Measurements from ENCODE around the gene ARMC8. TPM values are rescaled to one million over a fixed set of nuclear protein-coding genes. Genes with fewer than 3 reads are reported as not detected.

The ARMC8 gene
- total and polyA plus RNA-seq, 7 donors = 25.4 to 92.1 (median 40.1) TPM

DNA sequence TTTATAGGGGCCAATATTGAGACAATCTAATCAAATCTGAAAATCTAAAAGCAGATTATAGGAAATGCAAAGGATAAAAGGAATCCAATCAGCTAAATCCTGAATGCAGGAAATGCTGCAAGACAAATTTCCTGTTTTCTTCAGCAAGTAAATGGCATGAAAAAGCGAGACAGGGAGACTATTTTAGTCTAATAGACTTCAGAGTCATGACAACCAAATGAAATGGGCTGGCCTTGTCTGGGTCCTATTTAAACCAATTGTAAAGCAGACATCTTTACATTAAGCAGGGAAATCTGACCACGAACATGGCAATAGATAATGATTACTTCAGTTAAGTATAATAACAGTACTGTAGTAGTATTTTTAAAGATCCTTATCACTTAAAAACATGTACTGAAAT lies 14.5 kb upstream of the ARMC8 start:
- ATAC-seq (no peak), DNase-seq (no peak)
- H3K9me3 ChIP-seq = no peaks in the 10 kb centered on the region
- intact Hi-C loops (cut with DNase I) = no loop called here
- peaks cover 18% of the 10 kb centered on the region for H3K4me1 ChIP-seq
- TF ChIP-seq, protein P1, sequence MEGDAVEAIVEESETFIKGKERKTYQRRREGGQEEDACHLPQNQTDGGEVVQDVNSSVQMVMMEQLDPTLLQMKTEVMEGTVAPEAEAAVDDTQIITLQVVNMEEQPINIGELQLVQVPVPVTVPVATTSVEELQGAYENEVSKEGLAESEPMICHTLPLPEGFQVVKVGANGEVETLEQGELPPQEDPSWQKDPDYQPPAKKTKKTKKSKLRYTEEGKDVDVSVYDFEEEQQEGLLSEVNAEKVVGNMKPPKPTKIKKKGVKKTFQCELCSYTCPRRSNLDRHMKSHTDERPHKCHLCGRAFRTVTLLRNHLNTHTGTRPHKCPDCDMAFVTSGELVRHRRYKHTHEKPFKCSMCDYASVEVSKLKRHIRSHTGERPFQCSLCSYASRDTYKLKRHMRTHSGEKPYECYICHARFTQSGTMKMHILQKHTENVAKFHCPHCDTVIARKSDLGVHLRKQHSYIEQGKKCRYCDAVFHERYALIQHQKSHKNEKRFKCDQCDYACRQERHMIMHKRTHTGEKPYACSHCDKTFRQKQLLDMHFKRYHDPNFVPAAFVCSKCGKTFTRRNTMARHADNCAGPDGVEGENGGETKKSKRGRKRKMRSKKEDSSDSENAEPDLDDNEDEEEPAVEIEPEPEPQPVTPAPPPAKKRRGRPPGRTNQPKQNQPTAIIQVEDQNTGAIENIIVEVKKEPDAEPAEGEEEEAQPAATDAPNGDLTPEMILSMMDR (IDR thresholded peaks at IDR 0.05) = no peak
- 82 to 83% (median 82%) methylated on average over 2 of the region's 2 CpGs for WGBS, 3 donors
- H3K27ac ChIP-seq = no peak overlapping the region
- no peak overlapping the region for H3K4me3 ChIP-seq
- H3K36me3 ChIP-seq (ENCODE audit: insufficient read depth in 1 of 2, low read depth in 1 of 2) = peaks cover 3 to 48% of the 10 kb centered on the region in 2 donors
- H3K27me3 ChIP-seq (ENCODE audit: insufficient read depth in 3 of 3, low read length in 2 of 3) = no peaks in the 10 kb centered on the region

DNA sequence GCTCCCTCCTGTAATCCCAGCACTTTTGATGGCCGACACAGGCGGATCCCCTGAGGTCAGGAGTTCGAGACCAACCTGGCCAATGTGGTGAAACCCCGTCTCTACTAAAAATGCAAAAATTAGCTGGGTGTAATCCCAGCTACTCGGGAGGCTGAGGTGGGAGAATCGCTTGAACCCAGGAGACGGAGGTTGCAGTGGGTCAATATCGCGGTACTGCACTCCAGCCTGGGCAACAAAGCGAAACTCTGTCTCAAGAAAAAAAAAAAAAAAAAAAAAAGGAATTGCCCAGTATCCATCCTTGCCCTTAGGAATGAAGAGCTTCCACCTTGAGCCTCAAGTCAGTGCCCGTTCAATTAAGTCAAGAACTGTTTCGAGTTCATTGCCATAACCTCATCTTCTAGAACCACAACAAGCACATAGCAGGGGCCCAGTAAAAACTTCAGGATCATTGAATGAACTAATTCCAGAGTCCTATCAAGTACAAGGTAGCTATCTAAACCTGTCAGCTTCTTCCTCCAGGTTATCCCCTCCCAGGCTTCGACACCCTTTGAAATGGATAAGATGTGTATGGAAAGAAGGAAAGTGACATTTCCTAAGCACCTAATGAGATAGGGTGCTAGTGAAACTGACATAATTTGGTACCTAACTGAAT lies 13.2 kb upstream of the ARMC8 start:
- DNase-seq (no peak), ATAC-seq (no peak)
- H3K4me1 ChIP-seq = peaks cover 18% of the 10 kb centered on the region
- peak overlapping the region; percentile 86 for H3K4me3 ChIP-seq
- H3K27me3 ChIP-seq (ENCODE audit: insufficient read depth in 3 of 3, low read length in 2 of 3) = no peaks in the 10 kb centered on the region
- no peaks in the 10 kb centered on the region for H3K9me3 ChIP-seq
- H3K27ac ChIP-seq = peak overlapping the region; percentile 83
- intact Hi-C loops (cut with DNase I) = no loop called here
- peaks cover 3 to 35% of the 10 kb centered on the region in 2 donors for H3K36me3 ChIP-seq (ENCODE audit: insufficient read depth in 1 of 2, low read depth in 1 of 2)
- 60 to 64% (median 64%) methylated on average over 13 of the region's 13 CpGs for WGBS, 3 donors
- TF ChIP-seq, protein P1 (IDR thresholded peaks at IDR 0.05) = no peak

DNA sequence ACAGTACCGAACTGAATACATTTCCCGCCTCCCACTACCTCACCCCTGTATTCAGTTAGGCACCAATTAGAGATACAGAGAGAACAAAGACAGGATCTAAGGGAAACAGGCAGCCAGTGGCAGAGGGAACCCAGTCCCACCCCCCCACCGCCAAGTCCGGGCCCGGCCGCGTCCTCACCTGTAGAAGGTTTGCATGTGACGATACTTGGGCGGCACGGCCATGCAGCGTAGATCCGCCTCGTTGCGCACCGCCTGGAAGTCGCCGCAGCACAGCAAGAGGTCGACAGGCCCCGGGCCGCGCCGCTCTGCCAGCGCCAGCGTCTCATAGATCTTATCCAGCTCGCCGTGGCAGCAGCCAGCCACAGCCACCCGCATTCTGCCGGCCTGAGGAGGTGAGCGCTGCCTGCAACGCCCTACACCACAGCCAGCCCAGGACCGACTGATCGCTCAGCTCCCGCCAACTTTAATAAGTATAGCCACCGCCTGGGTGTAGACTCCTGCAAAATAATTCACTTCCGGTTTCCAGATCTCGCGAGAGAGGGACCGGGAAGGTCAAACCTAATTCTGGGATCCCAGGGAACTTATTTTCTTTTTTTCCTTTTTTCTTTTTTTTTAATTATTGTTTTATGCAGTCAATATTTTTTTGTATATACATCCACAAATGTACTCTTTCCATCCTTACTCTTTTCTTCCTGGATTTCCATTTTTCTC lies 12.5 kb upstream of the ARMC8 start, which contains the start of gene DBR1:
Gene DBR1, minus strand, starts transcription at position 501 of the 711 bp plus-strand sequence. Its CDS starts 126 bp downstream, at position 375.
- Histone ChIP-seq H3K27me3 (ENCODE audit: insufficient read depth in 3 of 3, low read length in 2 of 3) (no peaks in the 10 kb centered on the region), H3K36me3 (ENCODE audit: insufficient read depth in 1 of 2, low read depth in 1 of 2) (peaks cover 3 to 29% of the 10 kb centered on the region in 2 donors), H3K4me1 (peaks cover 18% of the 10 kb centered on the region), H3K9me3 (no peaks in the 10 kb centered on the region), H3K27ac (peak within 1 kb of the TSS; percentile 83), H3K4me3 (peak within 1 kb of the TSS; percentile 86)
- TF ChIP-seq, protein P1 (IDR thresholded peaks at IDR 0.05) = no peak
- DNase-seq = peak; percentile 64 to 79
- WGBS, 3 donors = 0 to 1% (median 0%) methylated on average over 38 of the region's 38 CpGs
- ATAC-seq = peak; percentile 89 to 97 (median 94)
- intact Hi-C loops (cut with DNase I) = no loop called here

DNA sequence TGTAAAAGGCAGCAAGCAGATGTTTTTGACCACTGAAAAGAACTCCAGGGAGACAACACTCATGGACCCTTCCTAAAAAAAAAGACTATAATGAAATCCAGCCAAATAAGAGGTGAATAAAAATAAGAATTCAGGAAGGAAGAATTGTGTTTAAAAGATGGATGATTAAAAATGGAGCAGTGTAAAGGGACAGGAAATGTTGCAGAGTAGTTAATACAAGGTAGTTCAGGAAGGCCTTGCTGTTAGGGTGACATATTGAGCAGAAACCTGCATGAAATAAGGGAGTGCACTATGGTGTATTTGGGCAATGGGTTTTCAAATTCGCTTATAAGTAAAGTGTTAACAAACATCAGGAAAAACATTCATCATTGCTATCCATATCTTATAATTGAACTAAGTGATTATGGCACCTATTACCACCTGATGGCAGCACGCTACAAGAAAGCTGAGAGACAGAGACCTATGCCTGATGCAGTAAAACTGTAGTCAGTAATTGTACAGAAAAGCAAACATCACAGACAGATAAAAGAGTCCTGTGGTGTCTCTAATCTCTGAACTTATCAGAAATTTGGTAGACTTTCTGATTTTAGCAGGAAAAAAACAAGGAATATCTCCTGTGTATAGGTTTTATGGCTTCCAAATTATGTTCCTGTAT lies 6.6 kb upstream of the ARMC8 start:
- H3K9me3 ChIP-seq = no peaks in the 10 kb centered on the region
- no peak for DNase-seq
- intact Hi-C loops (cut with DNase I) = loop anchor here in 1 of 2 donors (10.0 kb wide), 1 partner anchor 234 kb away; no protein-coding TSS in a partner anchor
- no peaks in the 10 kb centered on the region for H3K36me3 ChIP-seq (ENCODE audit: insufficient read depth in 1 of 2, low read depth in 1 of 2)
- peak in 3 of 4 donors; percentile 64 to 86 (median 72) for ATAC-seq
- TF ChIP-seq, protein P1 (IDR thresholded peaks at IDR 0.05) = peak; percentile 43
- H3K4me3 ChIP-seq = no peak overlapping the region
- no peak overlapping the region for H3K27ac ChIP-seq
- H3K4me1 ChIP-seq = no peaks in the 10 kb centered on the region
- 17 to 21% (median 18%) methylated on average over 2 of the region's 2 CpGs for WGBS, 3 donors
- no peaks in the 10 kb centered on the region for H3K27me3 ChIP-seq (ENCODE audit: insufficient read depth in 3 of 3, low read length in 2 of 3)

Data from psoas muscle (tissue), 8 donors.